HepG2 (cell line): Measurements from ENCODE around the gene OPRL1. TPM values are rescaled to one million over a fixed set of nuclear protein-coding genes. Genes with fewer than 3 reads are reported as not detected.

Experiments used
- ATAC-seq: fragments of 200-7000 bp; cut with Tn5 transposase; 3 replicates; pipeline ENCODE4 v1.9.1; 2020; ENCODE audit warnings: mild to moderate bottlenecking, moderate library complexity
- BruUV-seq: library from RNA; stranded (reverse); fragments of 400-500 nt; replicated peaks from 2 replicates; lab custom pipeline; 2021; lab: Mats Ljungman, UMichigan
- CTCF ChIA-PET: fragments of 300-600 bp; formaldehyde crosslinking; extraction: SDS; loops from one replicate; lab custom pipeline; 2021; ENCODE audit warnings: low total read pairs, inconsistent platforms, low intra/inter-chr PET ratio; lab: Yijun Ruan, JAX
- POLR2A ChIA-PET: fragments of 350-600 bp; sonication (Branson Sonifier 250); formaldehyde crosslinking; loops from one replicate; lab custom pipeline; 2020; ENCODE audit warnings: antibody characterized with exemption, inconsistent platforms; lab: Yijun Ruan, JAX
- DNase-seq: peaks from one replicate; pipeline ENCODE4 v3.0.0-alpha.2; 2015; ENCODE audit warnings: low spot score
- FAIRE-seq: peaks from 3 replicates; lab custom pipeline; 2011; peaks lifted over from hg19 to GRCh38; lab: Jason Lieb, UNC
- H2AFZ ChIP-seq: one replicate; pipeline ENCODE4 v1.6.1; 2011; ENCODE audit warnings: low read length, inconsistent platforms
- H3K27ac ChIP-seq: fragments of 300-600 bp; 3 replicates; pipeline ENCODE4 v1.8.0; 2011; ENCODE audit warnings: mixed run types, mild to moderate bottlenecking, mixed read lengths, low read length, inconsistent platforms; ENCODE audit not compliant: insufficient read depth; ENCODE audit errors: extremely low read length
- H3K27me3 ChIP-seq, 2 experiments: fragments of 200-600 bp in 1 of 2; 2 replicates in 1 of 2; 3 replicates in 1 of 2; pipeline versions ENCODE4 v1.6.0 to v1.8.0; 2011; ENCODE audit warnings: low read length in 2 of 2, mild to moderate bottlenecking in 2 of 2, moderate library complexity in 2 of 2, inconsistent platforms in 1 of 2; ENCODE audit not compliant: insufficient read depth in 2 of 2, control insufficient read depth in 1 of 2
- H3K36me3 ChIP-seq, 2 experiments: fragments of 200-600 bp in 1 of 2; replicated peaks in 1 of 2; 2 replicates in 1 of 2; 3 replicates in 1 of 2; pipeline versions ENCODE4 v1.5.1 to v1.8.0; 2011; ENCODE audit warnings: low read length in 2 of 2, inconsistent platforms in 1 of 2; ENCODE audit not compliant: insufficient read depth in 2 of 2, control insufficient read depth in 1 of 2
- H3K4me1 ChIP-seq: 2 replicates; pipeline ENCODE4 v1.5.1; 2012; ENCODE audit warnings: low read length, inconsistent platforms; ENCODE audit not compliant: insufficient read depth
- H3K4me2 ChIP-seq: 2 replicates; pipeline ENCODE4 v1.6.0; 2011; ENCODE audit warnings: low read depth, low read length, inconsistent platforms
- H3K4me3 ChIP-seq, 3 experiments: fragments of 200-600 bp in 1 of 3; sonication (generic), shearing (Covaris generic) in 1 of 3; replicated peaks in 1 of 3; 2 replicates each; pipeline ENCODE4 v1.5.1; 2011 to 2016; ENCODE audit warnings: low read length in 3 of 3, inconsistent platforms in 2 of 3, low read depth in 2 of 3, mild to moderate bottlenecking in 2 of 3, control low read depth in 1 of 3, mixed read lengths in 1 of 3; ENCODE audit not compliant: insufficient read depth in 1 of 3
- H3K79me2 ChIP-seq: one replicate; pipeline ENCODE4 v1.6.1; 2011; ENCODE audit warnings: low read length, inconsistent platforms; ENCODE audit not compliant: insufficient read depth
- H3K9ac ChIP-seq: 2 replicates; pipeline ENCODE4 v1.6.0; 2011; ENCODE audit warnings: mild to moderate bottlenecking, low read depth, low read length, inconsistent platforms; ENCODE audit not compliant: insufficient read depth
- H3K9me3 ChIP-seq: 2 replicates; pipeline ENCODE4 v1.5.1; 2012; ENCODE audit warnings: mild to moderate bottlenecking, low read length
- H4K20me1 ChIP-seq: 2 replicates; pipeline ENCODE4 v1.6.0; 2011; ENCODE audit warnings: inconsistent platforms, mild to moderate bottlenecking, low read length, moderate library complexity; ENCODE audit not compliant: insufficient read depth
- ESRRA ChIP-seq: sonication (generic); formaldehyde crosslinking; IDR thresholded peaks from 2 replicates; pipeline ENCODE4 v1.5.1; 2020; ENCODE audit warnings: mild to moderate bottlenecking, low read depth, missing genetic modification reagents
- FOXJ3 ChIP-seq: sonication (generic); formaldehyde crosslinking; IDR thresholded peaks from 2 replicates; pipeline ENCODE4 v1.4.0; 2020; ENCODE audit warnings: missing genetic modification reagents, mild to moderate bottlenecking, borderline replicate concordance
- HMGA1 ChIP-seq: sonication (generic); formaldehyde crosslinking; conservative IDR thresholded peaks from 2 replicates; pipeline ENCODE4 v1.4.0; 2020; ENCODE audit warnings: missing genetic modification reagents
- HOXD1 ChIP-seq: sonication (generic); formaldehyde crosslinking; IDR thresholded peaks from 2 replicates; pipeline ENCODE4 v1.5.0; 2020; ENCODE audit warnings: missing genetic modification reagents
- LCORL ChIP-seq, 2 experiments: fragments of 450-650 bp in 1 of 2; sonication (generic) in 1 of 2; formaldehyde crosslinking in 1 of 2; IDR thresholded peaks; 2 replicates each; pipeline versions ENCODE4 v1.5.0 to v1.6.1; 2017 to 2020; ENCODE audit warnings: antibody characterized with exemption in 1 of 2, missing genetic modification reagents in 1 of 2
- MIXL1 ChIP-seq: IDR thresholded peaks from 2 replicates; pipeline ENCODE4 v1.6.1; 2016
- MYNN ChIP-seq: sonication (generic); formaldehyde crosslinking; IDR thresholded peaks from 2 replicates; pipeline ENCODE4 v1.4.0; 2020; ENCODE audit warnings: mild to moderate bottlenecking, low read depth, missing genetic modification reagents
- NCOA1 ChIP-seq: sonication (generic); formaldehyde crosslinking; IDR thresholded peaks from 2 replicates; pipeline ENCODE4 v1.9.0; 2021; ENCODE audit warnings: missing genetic modification reagents
- POLR2AphosphoS5 ChIP-seq: IDR thresholded peaks from 2 replicates; pipeline ENCODE4 v1.6.1; 2012; ENCODE audit warnings: low read depth, low read length
- PTBP1 ChIP-seq: fragments of 200-400 bp; formaldehyde crosslinking; IDR thresholded peaks from 2 replicates; pipeline ENCODE4 v1.6.1; 2018; ENCODE audit warnings: low read length, low read depth; ENCODE audit not compliant: poor library complexity, severe bottlenecking
- RBAK ChIP-seq: sonication (generic); formaldehyde crosslinking; IDR thresholded peaks from 2 replicates; pipeline ENCODE4 v1.5.1; 2020; ENCODE audit warnings: mild to moderate bottlenecking, missing genetic modification reagents
- RBFOX2 ChIP-seq: fragments of 200-400 bp; formaldehyde crosslinking; IDR thresholded peaks from 2 replicates; pipeline ENCODE4 v1.6.1; 2017; ENCODE audit warnings: low read depth, mild to moderate bottlenecking, low read length
- TBX3 ChIP-seq: fragments of 450-650 bp; IDR thresholded peaks from 2 replicates; pipeline ENCODE4 v1.6.1; 2017; ENCODE audit warnings: antibody characterized with exemption, mild to moderate bottlenecking, inconsistent platforms, borderline replicate concordance
- ZBTB3 ChIP-seq: sonication (generic); formaldehyde crosslinking; IDR thresholded peaks from 2 replicates; pipeline ENCODE4 v1.4.0; 2020; ENCODE audit warnings: low read depth, mild to moderate bottlenecking, moderate library complexity, missing genetic modification reagents, borderline replicate concordance
- ZC3H13 ChIP-seq: sonication (generic); formaldehyde crosslinking; IDR thresholded peaks from 2 replicates; pipeline ENCODE4 v1.8.1; 2023; ENCODE audit warnings: mild to moderate bottlenecking, missing genetic modification reagents, moderate library complexity
- ZFP41 ChIP-seq: sonication (generic); formaldehyde crosslinking; IDR thresholded peaks from 2 replicates; pipeline ENCODE4 v1.4.0; 2020; ENCODE audit warnings: mild to moderate bottlenecking, missing genetic modification reagents, borderline replicate concordance
- ZMAT3 ChIP-seq: sonication (generic); formaldehyde crosslinking; conservative IDR thresholded peaks from 2 replicates; pipeline ENCODE4 v1.7.0; 2021; ENCODE audit warnings: missing genetic modification reagents
- ZNF260 ChIP-seq: sonication (generic); formaldehyde crosslinking; IDR thresholded peaks from 2 replicates; pipeline ENCODE4 v1.4.0; 2020; ENCODE audit warnings: missing genetic modification reagents, low read depth, mild to moderate bottlenecking, borderline replicate concordance
- ZNF430 ChIP-seq: sonication (generic); formaldehyde crosslinking; IDR thresholded peaks from 2 replicates; pipeline ENCODE4 v1.9.0; 2021; ENCODE audit warnings: mild to moderate bottlenecking, missing genetic modification reagents
- ZNF768 ChIP-seq: sonication (generic); formaldehyde crosslinking; IDR thresholded peaks from 2 replicates; pipeline ENCODE4 v1.4.0; 2020; ENCODE audit warnings: missing genetic modification reagents
- ZNF883 ChIP-seq: sonication (generic); formaldehyde crosslinking; IDR thresholded peaks from 2 replicates; pipeline ENCODE4 v1.5.1; 2020; ENCODE audit warnings: mild to moderate bottlenecking, missing genetic modification reagents; ENCODE audit errors: not compliant biosample characterization
- WGBS: methylation state at CpG from one replicate; pipeline ENCODE4 v1.1.6; 2017; ENCODE audit warnings: low lambda C conversion rate; 5-methylcytosine and 5-hydroxymethylcytosine counted together
- in situ Hi-C: cut with HindIII; loops from 2 replicates; pipeline ENCODE4 v1.10.0; 2017; ENCODE audit warnings: low pct_unique_long_range_greater_than_20kb; ENCODE audit not compliant: extremely low pct_ligation_motif_present
- intact Hi-C: fragments of 100-400 bp; cut with micrococcal nuclease; formaldehyde crosslinking; loops from one replicate; pipeline ENCODE4 v1.10.0; 2022; ENCODE audit not compliant: unreplicated experiment
- polyA plus RNA-seq, 8 experiments: library from polyadenylated mRNA; depleted of rRNA in 3 of 8; stranded (reverse) in 7 of 8; unstranded in 1 of 8; fragments of >200 nt; fragmentation: Illumina TruSeq in 4 of 8; extraction: Trizol in 4 of 8; gene quantifications; 2 replicates each; pipeline versions ENCODE4 v1.2.1 to v1.2.3, GENCODE V29; 2011 to 2016; ENCODE audit warnings: low read depth in 4 of 8, missing spikeins in 1 of 8, mixed read lengths in 1 of 8; ENCODE audit not compliant: insufficient read depth in 1 of 8
- total RNA-seq, 5 experiments: library from RNA; depleted of rRNA; stranded (reverse); fragments of >200 nt; fragmentation: Illumina TruSeq; extraction: Trizol; gene quantifications; 2 replicates each; pipeline ENCODE4 v1.2.3, GENCODE V29; 2016; ENCODE audit warnings: low read depth in 1 of 5
- TF ChIP-seq, protein P1 (sequence below): sonication (generic); formaldehyde crosslinking; IDR thresholded peaks from 2 replicates; pipeline ENCODE4 v1.5.1; 2020; ENCODE audit warnings: missing genetic modification reagents, mild to moderate bottlenecking, borderline replicate concordance
- TF ChIP-seq, protein P2 (sequence below): IDR thresholded peaks from 2 replicates; pipeline ENCODE4 v1.6.1; 2016; ENCODE audit warnings: low read depth

Gene OPRL1
- total and polyA plus RNA-seq, 2 of the 13 experiments (the other 11 are each of a cell fraction or from before 2014, with no cell fraction given) = 0.35 to 0.71 TPM

DNA sequence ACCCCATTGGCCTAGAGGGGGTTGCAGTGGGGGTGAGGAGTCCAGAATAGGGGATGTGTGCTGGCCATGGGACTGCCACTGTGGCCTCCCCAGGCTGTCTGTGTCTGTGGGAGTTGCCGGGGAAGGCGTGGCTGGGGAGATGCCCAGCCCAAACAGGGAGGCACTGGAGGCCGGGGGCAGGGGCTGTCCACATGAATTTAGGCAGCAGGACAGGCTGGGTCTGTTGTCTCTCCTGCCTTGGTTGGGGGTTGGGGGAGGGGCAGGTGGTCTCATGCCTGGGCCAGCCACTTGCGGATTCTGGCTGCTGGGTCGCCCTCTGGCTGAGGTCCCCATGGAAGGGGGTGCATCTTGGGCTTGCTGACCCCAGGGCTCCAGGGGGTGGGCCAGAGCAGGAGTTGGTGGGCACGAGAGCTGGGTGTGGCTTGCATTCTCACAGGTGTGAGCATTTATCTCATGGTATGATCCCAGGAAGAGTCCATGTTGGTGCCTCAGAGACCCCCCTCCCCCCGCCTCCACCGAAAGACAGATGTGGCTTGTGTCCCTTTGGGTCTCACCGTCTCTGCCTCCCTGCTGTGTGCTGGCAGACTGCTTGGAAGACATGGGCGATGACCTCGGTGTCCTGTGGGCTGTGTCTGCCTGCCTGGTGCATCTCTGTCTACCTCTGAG lies 34.4 kb upstream of the OPRL1 start (continued):
- TF ChIP-seq, protein P1, sequence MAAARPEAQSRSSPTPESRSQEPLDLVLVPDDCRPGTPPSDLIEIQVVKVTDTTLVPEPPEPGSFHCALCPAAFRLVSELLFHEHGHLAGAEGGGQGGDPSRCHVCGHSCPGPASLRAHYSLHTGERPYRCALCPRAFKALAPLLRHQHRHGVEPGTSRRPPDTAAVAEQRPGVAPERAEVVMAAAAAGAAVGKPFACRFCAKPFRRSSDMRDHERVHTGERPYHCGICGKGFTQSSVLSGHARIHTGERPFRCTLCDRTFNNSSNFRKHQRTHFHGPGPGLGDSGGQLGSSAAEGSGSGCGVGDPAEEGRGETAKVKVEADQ (CRISPR knock-in tag) = 0 out of 2 replicates have a peak, but pooled peaks have one; percentile 64
- TF ChIP-seq LCORL (IDR thresholded peaks at IDR 0.05) (no peak), LCORL (CRISPR knock-in tag; IDR thresholded peaks at IDR 0.05) (0 out of 2 replicates have a peak, but pooled peaks have one; percentile 36), MIXL1 (CRISPR knock-in tag) (no peak), ZBTB3 (CRISPR knock-in tag) (no peak), ZNF883 (CRISPR knock-in tag) (peak; percentile 5)

DNA sequence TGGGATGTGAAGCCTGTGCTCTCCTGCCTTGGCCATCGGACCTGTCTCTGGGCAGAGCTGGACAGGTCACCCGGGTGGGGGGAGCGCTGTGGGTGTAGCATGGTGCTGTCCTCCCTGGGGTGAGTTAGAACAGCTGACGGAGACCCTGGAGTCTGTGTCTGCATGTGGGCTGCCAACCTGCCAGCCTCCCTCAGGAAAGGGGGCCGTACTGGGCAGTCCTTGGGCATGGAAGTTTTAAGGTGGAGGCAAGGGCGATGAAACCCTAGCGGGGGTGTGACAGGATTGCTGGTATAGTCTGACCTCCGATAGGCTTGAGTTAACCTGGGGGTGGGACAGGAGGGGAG lies 32.9 kb upstream of the OPRL1 start:
- H4K20me1 ChIP-seq = no peaks in the 10 kb centered on the region
- no peak for DNase-seq
- no peaks in the 10 kb centered on the region for H3K36me3 ChIP-seq
- H3K79me2 ChIP-seq = peaks cover 4% of the 10 kb centered on the region
- H2AFZ ChIP-seq = no peak overlapping the region
- in situ Hi-C loops (no loop called here), intact Hi-C loops (no loop called here)
- no peak for FAIRE-seq
- no peaks in the 10 kb centered on the region for H3K9me3 ChIP-seq
- no peak for ATAC-seq
- BruUV-seq = no TSS peak
- WGBS = 96% methylated on average over 8 of the region's 8 CpGs
- no peak overlapping the region for H3K9ac ChIP-seq
- no peaks in the 10 kb centered on the region; a peak in 1 of 5 replicates for H3K27me3 ChIP-seq
- H3K27ac ChIP-seq = no peak overlapping the region
- H3K4me3 ChIP-seq = no peak overlapping the region
- H3K4me1 ChIP-seq = peaks cover 57% of the 10 kb centered on the region
- CTCF ChIA-PET = no interaction called here
- POLR2A ChIA-PET = interaction anchor here (0.8 to 1.6 kb wide), 2 partner anchors 10 to 66 kb away, joined by 3 to 5 read pairs; partner anchors contain the start of gene PRPF6
- no peak overlapping the region for H3K4me2 ChIP-seq
- TF ChIP-seq NCOA1 (CRISPR knock-in tag) (no peak), FOXJ3 (CRISPR knock-in tag) (no peak), ZNF768 (CRISPR knock-in tag) (no peak), ZFP41 (CRISPR knock-in tag) (no peak), POLR2AphosphoS5 (peak; percentile 52; the same call in 1 of the 2 replicates), ZMAT3 (CRISPR knock-in tag) (no peak), ESRRA (no peak), RBFOX2 (peak; percentile 42; the same call in 1 of the 2 replicates), ZC3H13 (peak; percentile 44; the same call in 1 of the 2 replicates), TBX3 (no peak), PTBP1 (peak; percentile 38), ZNF260 (CRISPR knock-in tag) (no peak), HMGA1 (CRISPR knock-in tag) (no peak), RBAK (CRISPR knock-in tag) (no peak), ZNF430 (CRISPR knock-in tag) (no peak), MYNN (CRISPR knock-in tag) (no peak), HOXD1 (CRISPR knock-in tag) (no peak)
- TF ChIP-seq, protein P2, sequence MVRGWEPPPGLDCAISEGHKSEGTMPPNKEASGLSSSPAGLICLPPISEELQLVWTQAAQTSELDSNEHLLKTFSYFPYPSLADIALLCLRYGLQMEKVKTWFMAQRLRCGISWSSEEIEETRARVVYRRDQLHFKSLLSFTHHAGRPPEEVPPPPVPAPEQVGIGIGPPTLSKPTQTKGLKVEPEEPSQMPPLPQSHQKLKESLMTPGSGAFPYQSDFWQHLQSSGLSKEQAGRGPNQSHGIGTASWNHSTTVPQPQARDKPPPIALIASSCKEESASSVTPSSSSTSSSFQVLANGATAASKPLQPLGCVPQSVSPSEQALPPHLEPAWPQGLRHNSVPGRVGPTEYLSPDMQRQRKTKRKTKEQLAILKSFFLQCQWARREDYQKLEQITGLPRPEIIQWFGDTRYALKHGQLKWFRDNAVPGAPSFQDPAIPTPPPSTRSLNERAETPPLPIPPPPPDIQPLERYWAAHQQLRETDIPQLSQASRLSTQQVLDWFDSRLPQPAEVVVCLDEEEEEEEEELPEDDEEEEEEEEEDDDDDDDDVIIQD (CRISPR knock-in tag) = no peak
